ENCODE results near the gene CUEDC2. TPM values are rescaled to one million over a fixed set of nuclear protein-coding genes. Genes with fewer than 3 reads are reported as not detected.

CUEDC2 gene
- polyA plus RNA-seq, 1 donor: 75.7 TPM

DNA sequence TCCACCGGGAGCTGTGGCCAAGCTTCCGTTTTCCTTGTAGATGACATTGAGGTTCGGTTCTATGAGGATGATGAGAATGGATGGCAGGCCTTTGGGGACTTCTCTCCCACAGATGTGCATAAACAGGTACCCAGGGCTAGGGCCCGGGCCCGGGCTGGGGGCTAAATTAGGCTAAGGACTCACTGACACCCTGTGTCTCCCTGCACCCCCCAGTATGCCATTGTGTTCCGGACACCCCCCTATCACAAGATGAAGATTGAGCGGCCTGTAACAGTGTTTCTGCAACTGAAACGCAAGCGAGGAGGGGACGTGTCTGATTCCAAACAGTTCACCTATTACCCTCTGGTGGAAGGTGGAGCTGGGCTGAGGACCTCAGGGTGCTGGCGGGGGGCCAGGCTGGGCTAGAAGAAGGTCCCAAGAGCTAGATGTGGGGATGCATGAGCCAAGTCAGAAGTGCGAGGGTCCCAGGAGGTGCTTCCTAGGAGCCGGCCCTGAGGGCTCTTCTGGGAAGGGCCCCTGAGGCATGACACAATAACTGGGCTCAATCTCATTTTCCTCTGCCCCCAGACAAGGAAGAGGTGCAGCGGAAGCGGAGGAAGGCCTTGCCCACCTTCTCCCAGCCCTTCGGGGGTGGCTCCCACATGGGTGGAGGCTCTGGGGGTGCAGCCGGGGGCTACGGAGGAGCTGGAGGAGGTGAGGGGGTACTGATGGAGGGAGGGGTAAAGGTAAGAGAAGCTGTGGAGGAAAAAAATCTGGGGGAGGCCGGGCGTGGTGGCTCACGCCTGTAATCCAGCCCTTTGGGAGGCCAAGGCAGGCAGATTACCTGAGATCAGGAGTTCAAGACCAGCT, 34.0 kb downstream of the CUEDC2 start:
- no peak for DNase-seq

DNA sequence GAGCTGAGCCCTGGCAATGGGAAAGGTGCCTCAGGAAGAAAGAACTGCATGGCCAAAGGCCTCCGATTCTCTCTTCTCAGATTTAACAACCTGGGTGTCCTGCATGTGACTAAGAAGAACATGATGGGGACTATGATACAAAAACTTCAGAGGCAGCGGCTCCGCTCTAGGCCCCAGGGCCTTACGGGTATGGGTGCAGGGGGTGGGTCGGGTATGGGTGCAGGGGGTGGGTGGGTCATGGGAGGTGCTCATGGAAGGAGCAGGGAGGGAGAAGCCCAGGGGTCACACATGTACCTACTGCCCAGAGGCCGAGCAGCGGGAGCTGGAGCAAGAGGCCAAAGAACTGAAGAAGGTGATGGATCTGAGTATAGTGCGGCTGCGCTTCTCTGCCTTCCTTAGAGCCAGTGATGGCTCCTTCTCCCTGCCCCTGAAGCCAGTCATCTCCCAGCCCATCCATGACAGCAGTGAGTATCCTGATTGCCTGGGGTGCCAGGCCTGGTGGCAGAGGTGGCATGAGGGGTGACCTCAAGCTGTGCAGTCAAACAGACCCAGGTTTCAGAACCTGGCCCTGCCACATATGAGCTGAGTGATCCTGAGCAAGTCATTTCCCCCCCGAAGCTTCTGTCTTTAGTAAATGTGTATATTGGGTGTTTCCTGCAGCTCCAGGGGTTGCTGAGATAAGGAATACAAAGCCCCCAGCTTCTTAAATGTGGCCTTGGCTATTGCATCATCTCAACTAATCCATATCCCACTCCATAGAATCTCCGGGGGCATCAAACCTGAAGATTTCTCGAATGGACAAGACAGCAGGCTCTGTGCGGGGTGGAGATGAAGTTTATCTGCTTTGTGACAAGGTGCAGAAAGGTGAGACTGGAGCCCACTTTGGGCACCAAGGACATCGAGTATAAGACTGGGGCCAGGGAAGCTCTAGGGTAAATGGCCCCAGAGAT, 34.9 kb downstream of the CUEDC2 start:
- DNase-seq: no peak

DNA sequence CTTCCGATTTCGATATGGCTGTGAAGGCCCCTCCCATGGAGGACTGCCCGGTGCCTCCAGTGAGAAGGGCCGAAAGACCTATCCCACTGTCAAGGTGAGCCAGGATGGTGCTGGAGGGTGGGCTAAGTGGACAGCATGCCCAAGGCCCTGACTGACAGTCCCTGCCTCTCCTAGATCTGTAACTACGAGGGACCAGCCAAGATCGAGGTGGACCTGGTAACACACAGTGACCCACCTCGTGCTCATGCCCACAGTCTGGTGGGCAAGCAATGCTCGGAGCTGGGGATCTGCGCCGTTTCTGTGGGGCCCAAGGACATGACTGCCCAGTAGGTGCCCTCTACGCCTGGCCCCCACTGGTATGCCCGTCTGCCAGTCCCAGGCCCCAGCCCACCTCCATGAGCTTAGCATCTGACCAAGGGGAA, 35.6 kb downstream of the CUEDC2 start:
- no peak for DNase-seq

DNA sequence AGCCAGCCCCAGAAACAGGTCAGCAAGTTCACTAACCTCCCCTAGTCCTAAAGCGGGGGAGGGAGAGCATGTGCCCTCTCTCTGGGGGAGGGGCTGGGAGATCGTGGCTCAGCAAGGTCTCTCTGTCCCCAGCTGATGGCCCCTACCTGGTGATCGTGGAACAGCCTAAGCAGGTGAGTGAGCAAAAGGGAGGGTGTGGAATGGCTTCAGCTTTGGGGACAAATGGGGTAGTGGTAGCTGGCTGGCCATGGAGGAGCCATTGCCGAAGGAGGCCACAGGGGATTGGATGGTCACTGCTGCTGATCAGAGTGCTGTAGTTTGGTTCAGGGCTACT, 36.1 kb downstream of the CUEDC2 start:
- no peak for DNase-seq

DNA sequence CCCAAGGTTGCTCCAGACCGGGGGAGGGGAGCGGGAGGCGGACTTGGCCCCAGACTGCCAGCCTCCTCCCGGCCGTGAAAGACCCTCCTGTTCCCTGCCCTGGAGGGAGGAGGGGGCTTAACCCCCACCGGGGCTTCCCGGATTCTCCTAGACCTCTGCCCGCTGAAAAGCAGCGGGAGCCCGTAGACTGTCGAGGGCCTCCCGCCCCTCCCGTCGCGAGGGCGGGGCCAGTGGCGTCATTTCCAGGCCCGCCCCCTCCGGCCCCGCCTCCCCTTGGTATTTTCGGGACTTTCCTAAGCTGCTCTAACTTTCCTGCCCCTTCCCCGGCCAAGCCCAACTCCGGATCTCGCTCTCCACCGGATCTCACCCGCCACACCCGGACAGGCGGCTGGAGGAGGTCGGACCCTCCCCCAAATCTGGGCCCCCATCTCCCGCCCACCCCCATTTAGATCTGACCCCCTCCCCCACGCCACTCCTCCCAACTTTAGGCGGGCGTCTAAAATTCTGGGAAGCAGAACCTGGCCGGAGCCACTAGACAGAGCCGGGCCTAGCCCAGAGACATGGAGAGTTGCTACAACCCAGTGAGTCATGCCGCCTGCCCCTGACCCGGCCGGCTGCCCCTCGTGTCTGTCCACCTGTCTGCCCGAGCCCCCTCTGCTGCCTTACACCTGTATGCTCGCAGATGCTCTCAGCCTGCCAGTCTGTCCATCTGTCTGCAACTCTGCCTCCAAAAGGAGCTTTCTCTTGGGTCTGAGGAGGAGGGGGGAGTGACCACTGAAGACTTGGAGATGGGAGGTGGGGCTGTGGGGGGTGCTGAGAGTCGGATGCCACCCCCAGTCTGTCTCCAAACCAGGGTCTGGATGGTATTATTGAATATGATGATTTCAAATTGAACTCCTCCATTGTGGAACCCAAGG, 36.7 kb downstream of the CUEDC2 start, which contains the start of gene NFKB2:
TSS of gene NFKB2 (plus strand) at position 306 of the 917 bp plus-strand sequence. CDS start at position 561, 255 bp downstream.
- peak; percentile 91 for DNase-seq

DNA sequence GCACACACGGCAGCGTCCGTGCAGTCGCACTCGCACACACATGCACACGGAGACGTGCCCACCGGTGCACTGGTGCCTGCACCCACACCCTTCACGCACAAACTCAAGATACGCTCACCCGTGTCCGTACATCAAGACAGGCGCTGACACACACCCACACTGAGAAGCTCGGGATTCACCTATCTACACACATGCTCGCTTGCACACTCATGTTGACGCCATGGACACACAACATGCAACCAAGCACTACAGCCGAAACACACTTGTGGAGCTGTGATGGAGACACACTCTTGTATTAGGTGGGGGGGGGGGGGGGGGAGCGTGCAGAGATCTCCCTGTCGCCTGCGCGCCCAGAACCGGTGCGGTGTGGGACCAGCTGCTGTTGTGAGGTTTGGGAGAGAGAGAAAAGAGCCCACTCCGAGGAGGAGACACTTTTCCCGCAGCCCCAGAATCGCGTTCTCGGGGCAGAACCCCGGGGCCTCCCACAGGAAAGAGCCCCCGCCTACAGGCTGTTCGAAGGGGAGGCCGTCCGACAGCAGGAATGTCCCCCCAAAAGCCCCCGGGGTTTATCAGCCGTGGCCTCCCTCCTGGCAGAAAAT, 37.5 kb downstream of the CUEDC2 start:
- no peak for DNase-seq

DNA sequence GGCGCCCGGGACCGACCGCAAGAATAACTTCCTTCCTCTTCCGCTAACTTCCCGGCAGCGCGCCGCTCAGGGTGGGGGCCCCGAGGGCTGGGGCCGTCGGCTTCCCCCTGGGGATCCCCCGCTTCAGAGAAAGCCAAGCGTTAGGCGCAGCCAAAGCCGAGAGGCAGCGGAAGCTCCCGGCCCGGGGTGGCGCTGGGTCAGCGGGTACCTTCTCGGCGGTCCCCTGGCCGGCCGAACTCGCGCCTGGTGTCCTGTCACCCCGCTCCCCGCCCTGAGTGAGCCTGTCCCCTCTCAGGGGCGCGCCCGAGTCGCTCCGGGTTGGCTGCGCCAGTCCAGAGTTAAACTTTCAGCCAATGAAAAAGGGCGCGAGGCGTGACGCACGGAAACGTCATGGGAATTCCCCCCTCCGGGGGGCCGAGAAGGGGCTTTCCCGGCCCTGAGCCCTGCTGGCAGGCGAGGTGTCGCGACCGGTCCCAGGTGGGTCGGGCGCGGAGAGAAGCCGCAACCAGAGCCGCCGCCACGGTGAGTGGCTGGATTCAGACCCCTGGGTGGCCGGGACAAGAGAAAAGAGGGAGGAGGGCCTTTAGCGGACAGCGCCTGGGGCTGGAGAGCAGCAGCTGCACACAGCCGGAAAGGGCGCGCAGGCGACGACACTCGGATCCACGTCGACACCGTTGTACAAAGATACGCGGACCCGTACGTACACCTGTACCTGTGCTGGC, 38.1 kb downstream of the CUEDC2 start:
- peak; percentile 86 for DNase-seq

DNA sequence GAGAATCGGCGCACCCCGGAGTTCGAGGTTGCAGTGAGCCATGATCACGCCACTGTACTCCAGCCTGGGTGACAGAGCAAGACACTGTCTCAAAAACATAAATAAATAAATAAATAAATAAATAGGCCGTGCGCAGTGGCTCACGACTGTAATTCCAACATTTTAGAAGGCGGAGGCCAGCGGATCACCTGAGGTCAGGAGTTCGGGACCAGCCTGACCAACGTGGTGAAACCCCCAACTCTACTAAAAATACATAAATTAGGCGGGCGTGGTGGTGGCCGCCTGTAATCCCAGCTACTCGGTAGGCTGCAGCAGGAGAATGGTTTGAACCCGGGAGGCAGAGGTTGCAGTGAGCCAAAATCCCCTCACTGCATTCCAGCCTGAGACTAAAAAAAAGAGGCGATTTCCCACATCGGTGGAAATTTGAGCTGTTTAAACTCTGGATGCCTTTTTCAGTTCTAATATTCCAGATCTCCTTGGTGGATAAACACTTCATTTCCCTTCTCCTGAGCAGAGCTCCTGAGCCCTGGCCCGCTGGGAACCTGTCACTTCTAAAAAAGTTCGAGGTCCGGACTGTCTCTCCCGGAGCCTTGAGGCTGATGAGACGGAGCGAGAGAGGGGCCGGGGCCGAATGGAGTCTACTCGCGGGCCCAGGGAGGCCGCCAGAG, 38.8 kb downstream of the CUEDC2 start:
- no peak for DNase-seq

DNA sequence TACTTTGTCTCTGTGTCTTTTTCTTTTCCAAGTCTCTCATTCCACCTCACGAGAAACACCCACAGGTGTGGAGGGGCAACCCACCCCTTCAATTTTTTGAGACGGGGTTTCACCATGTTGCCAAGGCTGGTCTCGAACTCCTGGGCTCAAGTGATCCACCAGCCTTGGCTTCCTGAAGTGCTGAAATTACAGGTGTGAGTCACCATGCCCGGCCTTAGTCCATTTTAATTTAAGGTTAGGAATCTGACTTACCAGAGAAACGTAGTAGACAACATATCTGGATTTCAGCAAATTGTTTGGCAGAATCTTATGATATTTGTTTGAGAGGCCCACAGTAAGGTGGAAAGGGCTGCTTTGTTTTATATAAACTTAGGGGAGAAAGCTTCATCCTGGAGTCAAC, 40.1 kb downstream of the CUEDC2 start:
- DNase-seq: no peak

DNA sequence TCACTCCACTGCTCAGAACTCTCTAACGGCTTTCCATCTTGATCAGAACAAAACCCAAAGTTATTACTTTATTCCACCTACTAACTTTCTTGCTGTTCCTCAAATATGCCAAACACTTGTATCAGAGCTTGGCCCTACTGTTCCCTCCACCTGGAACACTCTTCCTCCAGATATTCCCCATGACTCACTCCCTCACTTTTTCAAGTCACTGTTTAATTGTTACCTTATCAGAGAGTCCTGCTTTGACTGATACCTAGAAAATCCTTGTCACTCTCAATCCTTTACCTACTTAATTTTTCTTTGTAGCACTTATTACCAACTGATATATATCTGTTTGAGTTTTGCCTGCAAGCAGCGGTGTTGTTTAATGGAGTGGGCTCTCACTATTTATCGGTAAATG, 42.5 kb downstream of the CUEDC2 start:
- DNase-seq: no peak

DNA sequence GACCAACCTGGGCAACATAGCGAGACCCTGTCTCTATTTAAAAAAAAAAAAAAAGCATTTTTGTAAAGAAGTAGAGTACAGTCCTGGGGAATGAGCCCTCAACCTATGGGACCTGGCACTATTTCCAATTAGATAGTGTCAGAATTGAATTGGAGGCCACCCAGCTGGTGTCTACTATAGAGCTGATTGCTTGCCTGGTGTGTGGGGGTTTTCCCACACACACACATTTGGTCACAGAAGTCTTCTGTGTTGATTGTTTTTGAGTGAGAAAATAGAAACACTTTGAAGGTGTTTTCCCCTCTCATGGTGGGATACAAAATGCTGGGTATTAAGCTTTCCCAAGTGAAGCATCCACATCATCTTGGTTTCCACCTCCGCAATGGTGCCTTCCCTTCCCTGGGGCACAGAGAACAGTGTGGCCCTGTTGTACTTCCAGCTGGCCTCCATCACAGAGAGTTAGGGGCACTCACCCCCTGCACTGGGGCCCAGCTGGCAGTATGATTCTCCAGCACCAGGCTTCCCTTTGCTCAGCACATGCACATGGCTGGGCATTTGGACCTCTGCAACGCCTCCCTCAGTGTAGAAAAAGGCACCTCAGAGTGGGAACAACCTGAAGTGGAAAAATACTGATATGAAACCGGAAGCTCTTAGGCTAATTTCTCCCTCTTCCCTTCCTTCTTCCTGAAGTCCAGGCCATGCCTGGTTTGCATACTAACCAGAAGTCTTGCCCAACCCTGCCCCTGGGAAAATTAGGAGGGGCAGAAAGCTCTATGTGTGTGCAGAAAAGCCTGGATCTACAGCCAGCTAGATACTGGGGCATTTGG, 47.6 kb downstream of the CUEDC2 start:
- no peak for DNase-seq

DNA sequence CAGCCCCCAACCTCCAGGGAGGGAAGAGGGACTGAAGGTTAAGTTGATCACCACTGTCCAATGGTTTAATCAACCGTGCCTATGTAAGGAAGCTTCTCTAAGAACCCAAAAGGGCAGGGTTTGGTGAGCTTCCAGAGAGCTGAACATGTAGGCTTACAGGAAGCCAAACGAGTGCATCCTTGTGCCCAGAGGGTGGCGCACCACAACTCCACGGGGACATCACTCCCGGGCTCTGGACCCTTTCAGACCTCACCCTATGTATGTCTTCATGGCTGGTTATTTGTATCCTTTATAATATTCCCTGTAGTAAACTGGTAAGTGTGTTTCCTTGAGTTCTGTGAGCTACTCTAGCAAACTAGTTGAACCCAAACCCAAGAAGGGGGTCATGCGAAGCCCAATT, 48.3 kb downstream of the CUEDC2 start:
- DNase-seq: no peak

DNA sequence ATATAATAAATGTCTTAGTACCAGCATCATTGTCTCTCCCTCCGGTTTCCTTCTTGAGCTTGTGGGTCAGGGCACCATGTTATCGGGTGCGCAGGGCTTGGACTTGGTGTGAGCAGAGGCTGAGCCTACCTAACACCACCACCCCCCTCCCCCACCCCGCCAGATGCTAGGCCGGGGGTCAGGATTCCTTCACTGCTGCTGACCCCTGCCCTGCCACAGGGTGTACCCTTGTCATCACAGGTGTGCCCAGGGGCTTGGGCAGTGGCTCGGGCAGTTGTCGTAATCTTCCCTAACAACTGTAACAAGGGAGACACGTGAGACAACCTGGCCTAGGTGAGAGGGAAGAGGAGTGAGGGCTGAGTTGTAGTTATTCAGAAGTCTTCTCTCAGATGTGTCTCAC, 49.5 kb downstream of the CUEDC2 start:
- DNase-seq: no peak

DNA sequence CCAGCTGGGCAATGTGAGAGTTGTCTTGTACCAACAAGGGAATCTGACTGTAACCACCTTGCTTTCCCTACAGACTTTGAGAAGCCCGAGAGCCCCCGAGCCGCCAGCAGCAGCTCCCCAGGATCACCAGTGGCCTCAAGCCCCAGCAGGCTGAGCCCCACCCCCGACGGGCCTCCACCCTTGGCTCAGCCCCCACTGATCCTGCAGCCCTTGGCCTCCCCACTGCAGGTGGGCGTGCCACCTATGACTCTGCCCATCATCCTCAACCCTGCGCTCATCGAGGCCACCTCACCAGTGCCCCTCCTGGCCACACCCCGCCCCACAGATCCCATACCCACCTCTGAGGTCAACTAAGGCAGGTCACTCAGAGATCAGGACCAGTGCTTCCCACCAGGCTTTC, 50.4 kb downstream of the CUEDC2 start:
- DNase-seq: no peak

DNA sequence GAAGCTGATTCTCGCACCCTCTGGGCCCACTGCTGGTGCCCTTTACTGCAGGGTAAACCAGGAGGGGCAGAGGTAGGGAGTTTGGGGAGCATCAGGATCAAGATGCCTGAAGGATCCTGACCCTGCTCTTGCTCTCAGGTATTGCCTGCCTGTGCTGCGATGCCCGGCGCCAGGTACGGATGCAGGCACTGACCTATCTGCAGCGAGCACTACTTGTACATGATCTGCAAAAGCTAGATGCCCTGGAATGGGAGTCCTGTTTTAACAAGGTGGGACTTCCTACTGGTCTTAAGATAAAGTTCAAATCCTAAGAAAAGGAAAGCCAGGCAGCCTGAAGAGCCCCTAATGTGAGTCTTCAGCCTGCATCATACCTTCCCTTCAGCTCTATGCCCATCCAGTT, 53.0 kb downstream of the CUEDC2 start:
- DNase-seq: no peak

DNA sequence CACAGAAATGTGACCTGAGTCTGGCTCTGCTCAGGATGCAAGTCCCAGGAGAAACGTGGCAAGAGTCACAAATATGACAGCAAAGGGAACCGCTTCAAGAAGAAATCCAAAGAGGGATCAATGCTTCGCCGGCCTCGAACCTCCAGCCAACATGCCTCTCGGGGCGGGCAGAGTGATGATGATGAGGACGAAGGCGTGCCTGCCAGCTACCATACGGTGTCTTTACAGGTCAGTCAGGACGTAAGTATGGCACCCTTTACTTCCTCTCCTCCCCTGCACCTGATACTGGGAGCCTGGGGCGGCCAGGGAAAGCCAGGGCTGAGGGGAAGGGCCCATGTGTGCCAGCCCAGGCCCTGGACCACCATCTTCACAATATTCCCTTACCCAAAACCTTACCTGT, 55.5 kb downstream of the CUEDC2 start:
- DNase-seq: no peak

DNA sequence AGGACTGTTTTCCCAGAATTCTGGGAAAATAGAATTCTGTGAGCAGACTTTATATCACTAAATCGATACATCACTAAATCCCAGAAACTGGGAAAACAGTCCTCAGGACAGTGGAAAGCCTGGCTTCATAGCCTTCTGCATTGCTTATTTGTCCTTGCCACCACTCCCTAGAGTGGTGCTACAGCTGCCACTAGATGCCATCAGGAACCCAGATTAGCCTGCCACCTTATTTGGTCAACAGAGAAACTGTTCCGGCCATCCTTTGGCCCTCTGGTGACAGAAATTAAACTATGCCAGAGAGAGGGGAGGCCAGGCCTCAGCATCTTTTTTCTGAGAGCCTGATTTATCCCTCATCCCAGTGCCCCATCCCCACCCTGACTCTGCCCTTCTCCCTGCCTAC, 56.5 kb downstream of the CUEDC2 start:
- DNase-seq: no peak

DNA sequence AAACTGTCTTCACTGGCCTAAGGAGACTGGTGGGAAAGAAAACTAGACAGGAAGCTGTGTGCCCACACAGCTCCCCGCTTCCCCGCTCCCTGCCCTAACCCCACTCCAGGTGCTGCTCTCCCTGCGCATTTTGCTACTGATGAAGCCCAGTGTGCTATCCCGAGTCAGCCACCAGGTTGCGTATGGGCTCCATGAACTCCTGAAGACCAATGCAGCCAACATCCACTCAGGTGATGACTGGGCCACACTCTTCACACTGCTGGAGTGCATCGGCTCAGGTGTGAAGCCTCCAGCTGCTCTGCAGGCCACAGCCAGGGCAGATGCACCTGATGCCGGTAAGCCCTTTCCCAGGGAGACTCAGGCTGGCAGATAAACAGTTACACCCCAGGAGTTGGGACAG, 57.1 kb downstream of the CUEDC2 start:
- DNase-seq: no peak

Measured in left kidney (tissue), 2 donors.